Astrocyte of the cerebellum (primary cell): ENCODE results near the gene MDC1.
A peak's percentile ranks its signal among the peaks of the same experiment; 100 is the strongest.
"Not testable (repeated sequence)": the region's sequence is repeated elsewhere in the genome, so short reads cannot be mapped to it uniquely, and the experiment has no call there.

Experiments
- DNase-seq: peaks from one replicate; pipeline ENCODE4 v3.0.0-alpha.2; 2011; ENCODE audit warnings: low read depth
- H3K4me3 ChIP-seq: 2 replicates; pipeline ENCODE4 v1.5.1; 2011; ENCODE audit warnings: mild to moderate bottlenecking, low read depth, low read length, moderate library complexity
- in situ Hi-C: cut with HindIII; loops from 2 replicates; pipeline ENCODE4 v1.10.0; 2017; ENCODE audit warnings: low sequenced_read_pairs
- TF ChIP-seq, protein P1 (sequence below): IDR thresholded peaks from 2 replicates; pipeline ENCODE4 v1.5.1; 2012; ENCODE audit warnings: low read length, low read depth, moderate library complexity, mild to moderate bottlenecking; ENCODE audit errors: missing control alignments

MDC1 gene

DNA sequence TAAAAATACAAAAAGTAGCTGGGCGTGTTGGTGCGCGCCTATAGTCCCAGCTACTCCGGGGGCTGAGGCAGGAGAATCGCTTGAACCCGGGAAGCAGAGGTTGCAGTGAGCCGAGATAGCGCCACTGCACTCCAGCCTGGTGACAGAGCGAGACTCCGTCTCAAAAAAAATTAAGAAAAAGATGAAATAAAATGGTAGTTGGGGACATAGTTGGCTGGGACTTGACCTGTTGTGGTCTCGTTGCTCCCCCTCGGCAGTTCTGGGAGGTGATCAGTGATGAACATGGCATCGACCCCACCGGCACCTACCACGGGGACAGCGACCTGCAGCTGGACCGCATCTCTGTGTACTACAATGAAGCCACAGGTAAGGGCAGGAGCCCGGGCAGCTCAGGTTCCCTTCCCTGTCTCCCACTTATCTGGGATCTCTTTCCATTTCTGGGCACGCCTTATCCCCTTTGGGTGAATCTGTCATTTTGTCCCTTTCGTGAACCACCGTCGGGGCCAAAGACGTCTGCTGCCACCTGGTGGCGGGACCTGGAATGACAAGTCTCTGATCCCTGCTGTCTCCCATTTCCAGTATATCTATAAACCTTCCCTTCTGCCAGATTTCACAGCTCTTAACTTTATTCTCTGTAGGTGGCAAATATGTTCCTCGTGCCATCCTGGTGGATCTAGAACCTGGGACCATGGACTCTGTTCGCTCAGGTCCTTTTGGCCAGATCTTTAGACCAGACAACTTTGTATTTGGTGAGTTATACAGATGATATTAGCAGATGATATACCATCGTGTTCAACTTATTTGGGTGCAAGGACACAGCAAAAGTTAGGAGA lies 5.4 kb upstream of the MDC1 start:
- no peak for DNase-seq
- in situ Hi-C loops = no loop called here
- peak overlapping the region; percentile 100 for H3K4me3 ChIP-seq
- TF ChIP-seq, protein P1, sequence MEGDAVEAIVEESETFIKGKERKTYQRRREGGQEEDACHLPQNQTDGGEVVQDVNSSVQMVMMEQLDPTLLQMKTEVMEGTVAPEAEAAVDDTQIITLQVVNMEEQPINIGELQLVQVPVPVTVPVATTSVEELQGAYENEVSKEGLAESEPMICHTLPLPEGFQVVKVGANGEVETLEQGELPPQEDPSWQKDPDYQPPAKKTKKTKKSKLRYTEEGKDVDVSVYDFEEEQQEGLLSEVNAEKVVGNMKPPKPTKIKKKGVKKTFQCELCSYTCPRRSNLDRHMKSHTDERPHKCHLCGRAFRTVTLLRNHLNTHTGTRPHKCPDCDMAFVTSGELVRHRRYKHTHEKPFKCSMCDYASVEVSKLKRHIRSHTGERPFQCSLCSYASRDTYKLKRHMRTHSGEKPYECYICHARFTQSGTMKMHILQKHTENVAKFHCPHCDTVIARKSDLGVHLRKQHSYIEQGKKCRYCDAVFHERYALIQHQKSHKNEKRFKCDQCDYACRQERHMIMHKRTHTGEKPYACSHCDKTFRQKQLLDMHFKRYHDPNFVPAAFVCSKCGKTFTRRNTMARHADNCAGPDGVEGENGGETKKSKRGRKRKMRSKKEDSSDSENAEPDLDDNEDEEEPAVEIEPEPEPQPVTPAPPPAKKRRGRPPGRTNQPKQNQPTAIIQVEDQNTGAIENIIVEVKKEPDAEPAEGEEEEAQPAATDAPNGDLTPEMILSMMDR = peak; percentile 86

DNA sequence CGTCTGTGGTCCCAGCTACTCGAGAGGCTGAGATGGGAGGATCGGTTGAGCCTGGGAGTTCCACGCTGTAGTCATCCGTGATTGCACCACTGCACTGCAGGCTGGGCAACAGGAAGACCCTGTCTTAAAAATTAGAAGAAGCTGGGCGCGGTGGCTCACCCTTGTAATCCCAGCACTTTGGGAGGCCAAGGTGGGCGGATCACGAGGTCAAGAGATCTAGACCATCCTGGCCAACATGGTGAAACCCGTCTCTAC lies 4.9 kb upstream of the MDC1 start:
- in situ Hi-C loops, DNase-seq: not testable (repeated sequence)
- peak overlapping the region; percentile 100 for H3K4me3 ChIP-seq

DNA sequence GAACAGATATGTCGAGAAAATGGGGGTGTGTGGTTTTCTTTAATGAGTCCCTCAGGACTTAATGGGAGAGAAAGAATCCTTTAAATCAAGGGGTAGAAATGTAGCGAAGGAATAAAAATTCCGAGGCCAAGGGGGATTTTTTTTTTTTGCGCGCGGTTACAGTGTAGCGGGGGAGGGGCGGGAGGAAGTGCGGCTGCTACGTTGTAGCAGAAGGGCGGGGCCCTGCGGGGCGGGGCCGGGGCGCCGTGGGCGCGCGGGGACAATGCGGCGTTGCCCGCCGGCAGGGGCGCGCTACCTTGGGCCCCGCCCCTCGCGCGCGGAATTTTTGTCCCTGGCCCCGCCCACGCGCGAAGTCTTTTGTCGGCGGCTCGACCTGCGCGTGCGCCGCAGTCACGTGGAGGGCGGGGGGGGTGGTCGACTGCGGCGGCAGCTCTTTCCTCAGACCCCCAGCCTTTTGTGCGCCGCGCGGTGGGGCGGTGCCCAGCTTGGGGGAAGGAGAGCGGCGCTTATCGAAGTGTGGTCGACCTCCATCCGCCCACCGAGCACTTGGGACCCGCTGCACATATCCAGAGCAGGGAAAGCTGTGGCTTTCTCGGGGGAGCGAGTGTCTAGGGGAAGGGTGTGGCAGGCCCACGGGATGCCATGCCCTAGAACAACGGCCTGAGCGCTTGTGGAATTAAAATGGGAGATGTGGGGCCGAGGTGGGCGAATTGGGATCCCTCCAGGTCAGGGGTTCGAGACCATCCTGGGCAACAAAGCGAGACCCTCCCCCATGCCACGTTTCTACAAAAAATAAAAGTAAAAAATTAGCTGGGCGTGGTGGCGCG lies 4.3 kb upstream of the MDC1 start:
- TF ChIP-seq, protein P1 = peak; percentile 20
- in situ Hi-C loops = no loop called here
- H3K4me3 ChIP-seq = peak overlapping the region; percentile 100
- DNase-seq = peak; percentile 67

DNA sequence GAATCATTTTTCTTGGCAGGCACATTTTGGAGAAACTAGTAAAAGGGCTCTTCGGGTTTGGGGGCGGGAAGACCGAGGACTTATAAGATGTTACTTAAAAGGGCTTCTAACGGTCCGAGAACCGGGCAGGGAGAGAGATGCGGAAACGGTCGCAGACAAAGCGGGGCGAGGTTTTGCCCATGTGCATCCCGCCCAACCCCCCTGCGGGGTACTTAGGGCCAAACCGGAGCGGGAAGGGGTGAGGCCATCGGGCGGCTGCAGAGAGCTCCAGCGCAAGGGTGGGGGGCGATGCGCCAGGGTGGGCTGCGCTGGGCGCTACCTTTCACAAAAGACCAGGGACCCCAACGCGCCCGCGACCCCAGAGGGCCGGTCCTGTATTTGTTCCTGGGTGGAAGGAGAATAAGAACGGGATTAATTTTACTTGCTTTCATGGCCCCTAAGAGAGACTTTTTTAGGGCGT lies 3.7 kb upstream of the MDC1 start:
- H3K4me3 ChIP-seq = peak overlapping the region; percentile 100
- no peak for DNase-seq
- TF ChIP-seq, protein P1 = no peak

DNA sequence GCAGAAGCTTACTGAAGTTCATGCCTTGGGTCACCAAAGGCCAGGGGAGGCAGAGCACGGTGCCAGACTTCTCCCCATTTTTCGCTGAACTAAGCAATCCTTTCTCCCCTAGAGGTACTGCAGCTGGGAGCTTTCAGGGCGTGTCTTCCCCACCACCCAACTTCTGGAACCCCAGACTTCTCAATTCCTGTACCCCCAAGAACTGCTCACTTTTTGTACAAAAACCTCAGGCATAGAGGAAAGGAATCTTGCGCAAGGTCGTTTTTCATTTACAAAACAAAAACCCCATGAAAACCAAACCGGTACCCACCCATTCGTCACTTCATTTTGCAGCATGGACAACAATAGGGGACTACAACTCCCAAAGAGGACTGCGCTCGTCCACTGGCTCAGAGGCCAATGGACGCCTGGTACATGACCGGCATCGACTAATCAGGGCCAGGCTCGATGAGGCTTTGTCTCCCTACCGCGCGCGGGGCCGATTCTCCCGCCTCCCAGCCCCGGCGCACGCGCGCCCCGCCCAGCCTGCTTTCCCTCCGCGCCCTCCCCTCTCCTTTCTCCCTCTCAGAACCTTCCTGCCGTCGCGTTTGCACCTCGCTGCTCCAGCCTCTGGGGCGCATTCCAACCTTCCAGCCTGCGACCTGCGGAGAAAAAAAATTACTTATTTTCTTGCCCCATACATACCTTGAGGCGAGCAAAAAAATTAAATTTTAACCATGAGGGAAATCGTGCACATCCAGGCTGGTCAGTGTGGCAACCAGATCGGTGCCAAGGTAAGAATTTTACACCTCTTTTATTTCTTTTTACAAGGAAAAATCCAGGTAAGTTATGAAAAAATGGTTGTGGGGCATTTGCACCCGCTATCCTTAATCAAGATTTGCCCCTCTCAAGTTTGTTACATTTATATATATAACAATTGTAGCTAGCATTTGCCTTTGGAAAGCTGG lies 3.0 kb upstream of the MDC1 start, which contains the start of gene TUBB:
TSS of gene TUBB (plus strand) at position 562 of the 947 bp plus-strand sequence. CDS start at position 717, 155 bp downstream.
- peak; percentile 95 for DNase-seq
- peak within 1 kb of the TSS; percentile 100 for H3K4me3 ChIP-seq
- TF ChIP-seq, protein P1 = no peak
- in situ Hi-C loops = no loop called here

More for the DNA sequence above, 3.7 kb upstream of the MDC1 start:
- in situ Hi-C loops = no loop called here

DNA sequence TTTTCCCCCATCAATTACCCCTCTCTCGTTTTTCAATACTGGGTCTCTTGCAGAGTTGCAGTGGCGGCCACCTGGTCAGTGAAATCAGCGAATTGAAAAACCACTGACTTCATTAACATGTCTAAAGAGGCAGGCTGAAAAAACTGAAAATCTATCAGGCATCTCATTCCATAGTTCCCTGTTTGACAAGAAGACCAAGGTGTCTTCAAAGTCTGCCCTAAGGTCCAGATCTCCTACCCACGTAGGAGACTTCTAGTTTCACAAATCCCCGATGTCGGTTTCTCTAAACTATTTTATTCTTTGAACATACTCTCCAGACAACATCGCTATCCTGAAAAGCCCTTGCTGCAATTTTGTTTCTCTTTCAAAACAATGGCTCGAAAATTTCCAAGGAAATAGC lies 2.3 kb upstream of the MDC1 start:
- DNase-seq = no peak
- TF ChIP-seq, protein P1 = no peak
- in situ Hi-C loops = no loop called here
- H3K4me3 ChIP-seq = peak overlapping the region; percentile 100

DNA sequence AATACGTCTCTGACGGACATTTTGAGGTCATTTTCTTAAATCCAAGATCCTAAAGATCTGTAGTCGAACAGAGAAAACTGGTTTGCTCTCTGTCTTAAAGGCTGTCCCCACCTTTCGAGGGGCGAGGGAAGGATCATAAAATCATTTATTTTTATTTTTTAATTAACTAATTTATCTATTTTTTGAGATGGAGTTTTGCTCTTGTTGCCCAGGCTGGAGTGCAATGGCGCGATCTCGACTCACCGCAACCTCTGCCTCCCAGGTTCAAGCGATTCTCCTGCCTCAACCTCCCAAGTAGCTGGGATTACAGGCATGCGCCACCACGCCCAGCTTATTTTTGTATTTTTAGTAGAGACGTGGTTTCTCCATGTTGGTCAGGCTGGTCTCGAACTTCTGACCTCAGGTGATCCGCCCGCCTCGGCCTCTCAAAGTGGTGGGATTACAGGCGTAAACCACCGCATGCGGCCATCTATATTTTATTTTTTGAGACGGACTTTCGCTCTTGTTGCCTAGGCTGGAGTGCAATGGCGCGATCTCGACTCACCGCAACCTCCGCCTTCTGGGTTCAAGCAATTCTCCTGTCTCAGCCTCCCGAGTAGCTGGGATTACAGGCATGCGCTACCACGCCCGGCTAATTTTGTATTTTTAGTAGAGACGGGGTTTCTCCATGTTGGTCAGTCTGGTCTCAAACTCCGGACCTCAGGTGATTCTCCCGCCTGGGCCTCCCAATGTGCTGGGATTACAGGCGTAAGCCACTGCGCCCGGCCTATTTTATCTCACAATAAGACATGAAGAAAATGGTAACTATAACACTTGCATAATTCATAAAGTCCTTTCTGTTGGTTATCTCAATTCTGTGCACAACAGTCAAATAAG lies 1.0 kb upstream of the MDC1 start:
- H3K4me3 ChIP-seq = peak overlapping the region; percentile 35
- DNase-seq, in situ Hi-C loops: not testable (repeated sequence)
